ENCODE results near the gene IL1RL1.
"Not testable (repeated sequence)": the region's sequence is repeated elsewhere in the genome, so short reads cannot be mapped to it uniquely, and the experiment has no call there.

GRCh38 chr2:102324914-102325313 lies 13.6 kb downstream of the IL1RL1 start:
- not testable (repeated sequence) for TF ChIP-seq CTCF (IDR thresholded peaks at IDR 0.05; ENCODE audit: insufficient read depth, low read depth, low read length); EZH2 (IDR thresholded peaks at IDR 0.05; ENCODE audit: insufficient read depth, low read length)
